ENCODE measurements around the gene SLC4A11.

- TF ChIP-seq CTCF (conservative IDR thresholded peaks at IDR 0.05; ENCODE audit: low read depth, low read length) (peak; percentile 95), EZH2 (IDR thresholded peaks at IDR 0.05; ENCODE audit: borderline replicate concordance, low read depth, low read length, poor library complexity, severe bottlenecking) (no peak)
Observed at GRCh38 chr20:3218307-3218988, 20.5 kb downstream of the SLC4A11 start.

Measured in A673 (cell line).